ENCODE measurements around the gene SNTG2. TPM values are rescaled to one million over a fixed set of nuclear protein-coding genes. Genes with fewer than 3 reads are reported as not detected.

The SNTG2 gene
- total RNA-seq, 3 donors from 2014 or later (not counting 1 experiment from before 2014, with no cell fraction given), result not detected

DNA sequence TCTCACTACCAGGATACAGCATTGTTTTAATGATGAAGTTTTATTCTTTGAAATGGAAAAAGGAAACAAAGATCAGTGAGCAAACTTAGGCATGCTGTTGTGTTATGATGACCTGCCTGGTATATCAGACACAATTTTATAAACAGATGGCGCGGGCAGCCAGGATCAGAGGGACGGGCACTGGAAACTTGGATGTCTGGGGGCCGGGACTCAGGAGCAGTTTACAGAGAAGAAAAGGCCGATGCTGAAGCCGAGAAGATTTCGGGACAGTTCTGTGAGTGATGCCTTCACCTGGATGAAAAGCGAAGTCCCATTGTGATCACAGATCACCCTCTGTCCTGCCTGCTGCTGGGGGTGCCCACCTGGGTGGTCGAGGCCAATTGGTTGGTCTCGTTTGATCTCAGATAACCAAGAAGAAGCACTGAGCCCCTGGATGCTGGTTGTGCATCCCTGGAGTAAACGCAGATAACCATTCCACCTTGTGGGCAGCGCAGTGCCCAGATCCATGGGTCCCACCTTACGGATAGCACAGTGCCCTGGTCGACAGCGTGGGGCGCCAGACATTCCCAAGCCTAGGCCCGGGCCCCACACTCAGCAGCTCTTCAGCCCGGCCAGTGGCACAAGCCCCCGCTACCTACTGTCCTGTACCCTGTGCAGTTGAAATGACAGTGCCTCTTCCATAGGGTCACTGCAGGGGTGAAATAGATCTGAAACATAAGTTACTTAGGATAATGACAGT lies 279.7 kb downstream of the SNTG2 start:
- DNase-seq, result no peak
- Histone ChIP-seq H3K9me3 (ENCODE audit: control insufficient read depth, insufficient read depth, low read length) (no peaks in the 10 kb centered on the region), H3K36me3 (ENCODE audit: control insufficient read depth, insufficient read depth, low read length) (no peaks in the 10 kb centered on the region), H3K27ac (ENCODE audit: low read length) (no peak overlapping the region), H3K4me3 (ENCODE audit: low read length) (no peak overlapping the region), H3K27me3 (ENCODE audit: control insufficient read depth, insufficient read depth, low read length) (no peaks in the 10 kb centered on the region), H3K4me1 (ENCODE audit: control insufficient read depth, insufficient read depth, low read length) (no peaks in the 10 kb centered on the region)
- H3K4me3 Mint-ChIP-seq, result no peak overlapping the region
- TF ChIP-seq, protein P1, sequence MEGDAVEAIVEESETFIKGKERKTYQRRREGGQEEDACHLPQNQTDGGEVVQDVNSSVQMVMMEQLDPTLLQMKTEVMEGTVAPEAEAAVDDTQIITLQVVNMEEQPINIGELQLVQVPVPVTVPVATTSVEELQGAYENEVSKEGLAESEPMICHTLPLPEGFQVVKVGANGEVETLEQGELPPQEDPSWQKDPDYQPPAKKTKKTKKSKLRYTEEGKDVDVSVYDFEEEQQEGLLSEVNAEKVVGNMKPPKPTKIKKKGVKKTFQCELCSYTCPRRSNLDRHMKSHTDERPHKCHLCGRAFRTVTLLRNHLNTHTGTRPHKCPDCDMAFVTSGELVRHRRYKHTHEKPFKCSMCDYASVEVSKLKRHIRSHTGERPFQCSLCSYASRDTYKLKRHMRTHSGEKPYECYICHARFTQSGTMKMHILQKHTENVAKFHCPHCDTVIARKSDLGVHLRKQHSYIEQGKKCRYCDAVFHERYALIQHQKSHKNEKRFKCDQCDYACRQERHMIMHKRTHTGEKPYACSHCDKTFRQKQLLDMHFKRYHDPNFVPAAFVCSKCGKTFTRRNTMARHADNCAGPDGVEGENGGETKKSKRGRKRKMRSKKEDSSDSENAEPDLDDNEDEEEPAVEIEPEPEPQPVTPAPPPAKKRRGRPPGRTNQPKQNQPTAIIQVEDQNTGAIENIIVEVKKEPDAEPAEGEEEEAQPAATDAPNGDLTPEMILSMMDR (IDR thresholded peaks at IDR 0.05), result no peak
- no peaks in the 10 kb centered on the region for H3K4me1 Mint-ChIP-seq
- ATAC-seq, result no peak
- H3K27me3 Mint-ChIP-seq (ENCODE audit: low read depth in 2 of 2), result no peaks in the 10 kb centered on the region
- H3K36me3 Mint-ChIP-seq, result no peaks in the 10 kb centered on the region
- no peaks in the 10 kb centered on the region for H3K9me3 Mint-ChIP-seq
- H3K27ac Mint-ChIP-seq, result no peak overlapping the region
- WGBS (ENCODE audit: insufficient coverage), result 90% methylated on average over 19 of the region's 19 CpGs
- intact Hi-C loops (cut with micrococcal nuclease), result no loop called here

DNA sequence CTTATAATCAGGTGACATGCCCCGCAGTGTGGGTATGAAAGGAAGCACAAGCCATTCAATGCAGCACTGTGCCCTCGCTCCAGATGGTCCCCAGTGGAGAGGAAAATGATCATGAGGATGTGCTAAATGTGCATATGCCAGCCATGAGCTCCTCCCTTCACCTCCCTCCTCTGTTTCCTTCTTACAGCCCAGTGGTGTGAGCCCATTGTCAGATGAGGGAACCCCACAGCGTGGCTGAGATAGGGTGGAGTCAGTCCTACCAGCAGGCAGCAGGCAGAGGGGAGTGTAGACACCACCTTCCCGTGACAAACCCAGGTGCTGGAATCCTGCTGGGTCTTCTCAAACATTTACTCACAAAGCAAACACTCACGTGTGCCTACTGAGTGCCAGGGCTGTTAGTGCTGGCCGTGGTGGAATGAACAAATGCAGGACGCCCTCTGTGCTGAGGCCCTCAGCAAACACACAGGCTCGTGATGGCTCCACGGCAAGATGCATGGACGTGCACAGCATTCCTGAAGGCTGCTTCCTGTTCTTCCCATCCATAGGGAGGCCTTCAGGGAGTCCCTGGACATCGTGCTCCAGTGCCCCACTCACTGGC lies 280.9 kb downstream of the SNTG2 start:
- Histone ChIP-seq H3K4me1 (ENCODE audit: control insufficient read depth, insufficient read depth, low read length) (no peaks in the 10 kb centered on the region), H3K9me3 (ENCODE audit: control insufficient read depth, insufficient read depth, low read length) (no peaks in the 10 kb centered on the region), H3K27ac (ENCODE audit: low read length) (no peak overlapping the region), H3K4me3 (ENCODE audit: low read length) (no peak overlapping the region), H3K36me3 (ENCODE audit: control insufficient read depth, insufficient read depth, low read length) (no peaks in the 10 kb centered on the region), H3K27me3 (ENCODE audit: control insufficient read depth, insufficient read depth, low read length) (no peaks in the 10 kb centered on the region)
- H3K27ac Mint-ChIP-seq, result no peak overlapping the region
- no peaks in the 10 kb centered on the region for H3K27me3 Mint-ChIP-seq (ENCODE audit: low read depth in 2 of 2)
- H3K36me3 Mint-ChIP-seq, result no peaks in the 10 kb centered on the region
- H3K4me1 Mint-ChIP-seq, result no peaks in the 10 kb centered on the region
- 82% methylated on average over 10 of the region's 11 CpGs for whole genome bisulfite sequencing (ENCODE audit: insufficient coverage)
- DNase-seq (no peak), ATAC-seq (no peak)
- TF ChIP-seq, protein P1 (IDR thresholded peaks at IDR 0.05), result no peak
- no peak overlapping the region for H3K4me3 Mint-ChIP-seq
- intact Hi-C loops (cut with micrococcal nuclease), result no loop called here
- H3K9me3 Mint-ChIP-seq, result no peaks in the 10 kb centered on the region

DNA sequence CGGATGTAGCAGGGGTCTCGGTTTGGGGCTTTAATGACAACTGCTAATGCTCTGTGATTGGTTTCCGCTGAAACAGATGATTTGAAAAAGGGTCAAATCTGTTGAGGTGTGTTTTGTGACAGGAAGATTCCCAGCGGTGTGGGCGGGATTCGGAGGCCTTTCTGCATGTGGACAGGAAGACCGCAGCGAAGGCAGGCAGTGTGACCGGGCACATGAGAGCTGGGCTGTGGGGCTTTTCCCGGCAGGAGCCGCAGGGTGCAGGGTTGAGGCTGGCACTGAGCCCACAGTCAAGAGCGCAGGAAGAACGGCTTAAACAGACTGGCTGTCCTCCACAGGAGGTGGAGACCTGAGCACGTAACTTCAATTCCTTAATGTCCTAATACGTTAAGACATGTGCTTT lies 282.6 kb downstream of the SNTG2 start:
- WGBS (ENCODE audit: insufficient coverage), result 95% methylated on average over 15 of the region's 15 CpGs
- H3K4me3 Mint-ChIP-seq, result no peak overlapping the region
- intact Hi-C loops (cut with micrococcal nuclease), result no loop called here
- Histone ChIP-seq H3K4me3 (ENCODE audit: low read length) (no peak overlapping the region), H3K9me3 (ENCODE audit: control insufficient read depth, insufficient read depth, low read length) (no peaks in the 10 kb centered on the region), H3K4me1 (ENCODE audit: control insufficient read depth, insufficient read depth, low read length) (no peaks in the 10 kb centered on the region), H3K36me3 (ENCODE audit: control insufficient read depth, insufficient read depth, low read length) (no peaks in the 10 kb centered on the region), H3K27ac (ENCODE audit: low read length) (no peak overlapping the region), H3K27me3 (ENCODE audit: control insufficient read depth, insufficient read depth, low read length) (no peaks in the 10 kb centered on the region)
- H3K9me3 Mint-ChIP-seq, result no peaks in the 10 kb centered on the region
- TF ChIP-seq, protein P1 (IDR thresholded peaks at IDR 0.05), result no peak
- no peaks in the 10 kb centered on the region for H3K4me1 Mint-ChIP-seq
- ATAC-seq, result no peak
- no peak overlapping the region for H3K27ac Mint-ChIP-seq
- no peak for DNase-seq
- H3K36me3 Mint-ChIP-seq, result no peaks in the 10 kb centered on the region
- no peaks in the 10 kb centered on the region for H3K27me3 Mint-ChIP-seq (ENCODE audit: low read depth in 2 of 2)

Data from natural killer cell (primary cell).